ENCODE results near the gene CHTF18. TPM values are rescaled to one million over a fixed set of nuclear protein-coding genes. Genes with fewer than 3 reads are reported as not detected.

The CHTF18 gene
- total and polyA plus RNA-seq, 9 of the 15 experiments (the other 6 are each of a cell fraction or from before 2014, with no cell fraction given), result 2.5 to 123 (median 17.0) TPM

DNA sequence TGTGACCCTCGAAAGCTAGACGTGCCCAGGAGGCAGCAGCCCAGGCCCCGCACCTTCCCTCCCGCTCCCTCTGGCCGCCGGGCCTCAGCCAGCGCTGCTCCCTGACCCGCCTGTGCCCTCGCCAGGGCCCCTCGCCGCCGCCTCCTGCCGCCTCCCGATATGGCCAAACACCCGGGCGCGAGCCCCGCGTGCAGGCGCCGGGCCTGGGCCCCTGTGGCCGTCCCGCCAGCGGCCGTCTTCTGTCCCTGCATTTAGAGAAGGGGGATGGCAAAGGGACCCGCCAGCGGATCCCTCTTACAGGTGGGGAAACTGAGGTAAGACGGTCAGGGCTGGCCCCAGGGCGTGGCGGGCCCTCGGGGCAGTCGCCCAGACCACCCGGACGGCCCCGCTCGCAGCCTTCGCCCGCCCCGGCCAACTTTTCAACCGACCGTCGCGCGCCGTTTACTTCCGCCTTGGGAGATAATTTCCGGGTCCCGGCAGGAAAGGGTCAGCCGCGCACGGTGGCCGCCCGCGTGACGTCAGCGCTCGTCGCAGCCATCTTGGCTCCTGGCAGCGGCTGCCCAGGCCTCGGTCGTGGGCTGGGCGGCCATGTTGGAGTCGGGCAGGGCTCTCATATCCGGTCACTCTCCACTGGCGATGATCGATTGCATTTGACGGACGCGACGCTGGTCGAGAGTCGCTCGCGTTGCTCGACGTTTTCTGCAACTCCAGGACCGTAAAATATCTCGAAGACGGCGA, 19.1 kb downstream of the CHTF18 start (continued):
- TF ChIP-seq, protein P1, sequence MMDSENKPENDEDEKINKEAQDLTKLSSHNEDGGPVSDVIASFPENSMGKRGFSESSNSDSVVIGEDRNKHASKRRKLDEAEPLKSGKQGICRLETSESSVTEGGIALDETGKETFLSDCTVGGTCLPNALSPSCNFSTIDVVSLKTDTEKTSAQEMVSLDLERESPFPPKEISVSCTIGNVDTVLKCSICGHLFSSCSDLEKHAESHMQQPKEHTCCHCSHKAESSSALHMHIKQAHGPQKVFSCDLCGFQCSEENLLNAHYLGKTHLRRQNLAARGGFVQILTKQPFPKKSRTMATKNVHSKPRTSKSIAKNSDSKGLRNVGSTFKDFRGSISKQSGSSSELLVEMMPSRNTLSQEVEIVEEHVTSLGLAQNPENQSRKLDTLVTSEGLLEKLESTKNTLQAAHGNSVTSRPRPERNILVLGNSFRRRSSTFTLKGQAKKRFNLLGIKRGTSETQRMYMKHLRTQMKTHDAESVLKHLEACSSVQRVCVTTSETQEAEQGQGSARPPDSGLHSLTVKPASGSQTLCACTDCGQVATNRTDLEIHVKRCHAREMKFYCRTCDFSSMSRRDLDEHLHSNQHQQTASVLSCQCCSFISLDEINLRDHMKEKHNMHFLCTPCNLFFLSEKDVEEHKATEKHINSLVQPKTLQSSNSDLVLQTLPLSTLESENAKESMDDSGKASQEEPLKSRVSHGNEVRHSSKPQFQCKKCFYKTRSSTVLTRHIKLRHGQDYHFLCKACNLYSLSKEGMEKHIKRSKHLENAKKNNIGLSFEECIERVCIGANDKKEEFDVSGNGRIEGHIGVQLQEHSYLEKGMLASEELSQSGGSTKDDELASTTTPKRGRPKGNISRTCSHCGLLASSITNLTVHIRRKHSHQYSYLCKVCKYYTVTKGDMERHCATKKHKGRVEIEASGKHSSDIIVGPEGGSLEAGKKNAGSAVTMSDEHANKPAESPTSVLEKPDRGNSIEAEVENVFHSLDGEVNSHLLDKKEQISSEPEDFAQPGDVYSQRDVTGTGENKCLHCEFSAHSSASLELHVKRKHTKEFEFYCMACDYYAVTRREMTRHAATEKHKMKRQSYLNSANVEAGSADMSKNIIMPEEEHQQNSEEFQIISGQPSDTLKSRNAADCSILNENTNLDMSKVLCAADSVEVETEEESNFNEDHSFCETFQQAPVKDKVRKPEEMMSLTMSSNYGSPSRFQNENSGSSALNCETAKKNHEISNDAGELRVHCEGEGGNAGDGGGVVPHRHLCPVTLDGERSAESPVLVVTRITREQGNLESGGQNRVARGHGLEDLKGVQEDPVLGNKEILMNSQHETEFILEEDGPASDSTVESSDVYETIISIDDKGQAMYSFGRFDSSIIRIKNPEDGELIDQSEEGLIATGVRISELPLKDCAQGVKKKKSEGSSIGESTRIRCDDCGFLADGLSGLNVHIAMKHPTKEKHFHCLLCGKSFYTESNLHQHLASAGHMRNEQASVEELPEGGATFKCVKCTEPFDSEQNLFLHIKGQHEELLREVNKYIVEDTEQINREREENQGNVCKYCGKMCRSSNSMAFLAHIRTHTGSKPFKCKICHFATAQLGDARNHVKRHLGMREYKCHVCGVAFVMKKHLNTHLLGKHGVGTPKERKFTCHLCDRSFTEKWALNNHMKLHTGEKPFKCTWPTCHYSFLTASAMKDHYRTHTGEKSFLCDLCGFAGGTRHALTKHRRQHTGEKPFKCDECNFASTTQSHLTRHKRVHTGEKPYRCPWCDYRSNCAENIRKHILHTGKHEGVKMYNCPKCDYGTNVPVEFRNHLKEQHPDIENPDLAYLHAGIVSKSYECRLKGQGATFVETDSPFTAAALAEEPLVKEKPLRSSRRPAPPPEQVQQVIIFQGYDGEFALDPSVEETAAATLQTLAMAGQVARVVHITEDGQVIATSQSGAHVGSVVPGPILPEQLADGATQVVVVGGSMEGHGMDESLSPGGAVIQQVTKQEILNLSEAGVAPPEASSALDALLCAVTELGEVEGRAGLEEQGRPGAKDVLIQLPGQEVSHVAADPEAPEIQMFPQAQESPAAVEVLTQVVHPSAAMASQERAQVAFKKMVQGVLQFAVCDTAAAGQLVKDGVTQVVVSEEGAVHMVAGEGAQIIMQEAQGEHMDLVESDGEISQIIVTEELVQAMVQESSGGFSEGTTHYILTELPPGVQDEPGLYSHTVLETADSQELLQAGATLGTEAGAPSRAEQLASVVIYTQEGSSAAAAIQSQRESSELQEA (IDR thresholded peaks at IDR 0.05; ENCODE audit: low read depth), result no peak
- no peak for TF ChIP-seq FOXA3 (CRISPR knock-in tag; conservative IDR thresholded peaks at IDR 0.05 in 1 of 2, IDR thresholded peaks at IDR 0.05 in 1 of 2)
- TF ChIP-seq SETDB1 (IDR thresholded peaks at IDR 0.05; ENCODE audit: low read length), result peak; percentile 87
- peak; percentile 70 for TF ChIP-seq SMAD4 (CRISPR knock-in tag; conservative IDR thresholded peaks at IDR 0.05)
- TF ChIP-seq JUN (IDR thresholded peaks at IDR 0.05; ENCODE audit: borderline replicate concordance, low read depth, low read length), result peak; percentile 72
- peak; percentile 20 for TF ChIP-seq JUN (CRISPR knock-in tag; IDR thresholded peaks at IDR 0.05; ENCODE audit: borderline replicate concordance)
- TF ChIP-seq CXXC5 (CRISPR knock-in tag; IDR thresholded peaks at IDR 0.05), result peak; percentile 99
- peak; percentile 90 for TF ChIP-seq ZNF766 (CRISPR knock-in tag; conservative IDR thresholded peaks at IDR 0.05)
- peak; percentile 97 for TF ChIP-seq MTA1 (IDR thresholded peaks at IDR 0.05; ENCODE audit: borderline replicate concordance)
- TF ChIP-seq BRD4 (IDR thresholded peaks at IDR 0.05), result 0 out of 2 replicates have a peak, but pooled peaks have one; percentile 26
- TF ChIP-seq TOE1 (IDR thresholded peaks at IDR 0.05; ENCODE audit: borderline replicate concordance), result no peak
- TF ChIP-seq TOE1 (CRISPR knock-in tag; IDR thresholded peaks at IDR 0.05; ENCODE audit: borderline replicate concordance, low read depth), result no peak
- TF ChIP-seq KLF1 (tag; IDR thresholded peaks at IDR 0.05), result peak; percentile 42; the same call in 1 of the 2 replicates
- TF ChIP-seq, protein P2, sequence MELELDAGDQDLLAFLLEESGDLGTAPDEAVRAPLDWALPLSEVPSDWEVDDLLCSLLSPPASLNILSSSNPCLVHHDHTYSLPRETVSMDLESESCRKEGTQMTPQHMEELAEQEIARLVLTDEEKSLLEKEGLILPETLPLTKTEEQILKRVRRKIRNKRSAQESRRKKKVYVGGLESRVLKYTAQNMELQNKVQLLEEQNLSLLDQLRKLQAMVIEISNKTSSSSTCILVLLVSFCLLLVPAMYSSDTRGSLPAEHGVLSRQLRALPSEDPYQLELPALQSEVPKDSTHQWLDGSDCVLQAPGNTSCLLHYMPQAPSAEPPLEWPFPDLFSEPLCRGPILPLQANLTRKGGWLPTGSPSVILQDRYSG (tag; conservative IDR thresholded peaks at IDR 0.05; ENCODE audit: low read depth), result peak; percentile 68; the same call in 1 of the 2 replicates
- TF ChIP-seq CEBPB (tag; IDR thresholded peaks at IDR 0.05), result no peak
- TF ChIP-seq POLR2B (IDR thresholded peaks at IDR 0.05; ENCODE audit: low read depth, partially characterized antibody), result peak; percentile 67
- no peak for TF ChIP-seq TCF7 (IDR thresholded peaks at IDR 0.05; ENCODE audit: borderline replicate concordance)
- TF ChIP-seq TGIF2 (CRISPR knock-in tag; IDR thresholded peaks at IDR 0.05), result peak; percentile 87; the same call in 1 of the 2 replicates
